Natural killer cell (primary cell): ENCODE data around the gene ALX1. TPM values are rescaled to one million over a fixed set of nuclear protein-coding genes. Genes with fewer than 3 reads are reported as not detected.

ENCODE experiments used
- ATAC-seq, 3 donors: fragments of 150-1000 bp in 2 of 3; fragments of 200-7000 bp in 1 of 3; cut with Tn5 transposase; 1 replicate in 1 of 3; 2 replicates in 2 of 3; pipeline ENCODE4 v1.10.0; 2021; ENCODE audit warnings: mild to moderate bottlenecking in 2 of 3, moderate library complexity in 2 of 3
- DNase-seq, 2 donors: peaks; one replicate each; pipeline versions ENCODE4 v3.0.0 to v3.0.0-alpha.2; 2013 to 2021; ENCODE audit warnings: mixed read lengths in 1 of 2
- H3K27ac ChIP-seq: one replicate; pipeline ENCODE4 v1.5.1; 2013; ENCODE audit warnings: mild to moderate bottlenecking, low read length
- H3K27me3 ChIP-seq: one replicate; pipeline ENCODE4 v1.6.1; 2013; ENCODE audit warnings: low read length; ENCODE audit not compliant: control insufficient read depth, insufficient read depth
- H3K36me3 ChIP-seq: one replicate; pipeline ENCODE4 v1.6.1; 2013; ENCODE audit warnings: low read length; ENCODE audit not compliant: control insufficient read depth, insufficient read depth
- H3K4me1 ChIP-seq: one replicate; pipeline ENCODE4 v1.6.1; 2013; ENCODE audit warnings: low read length; ENCODE audit not compliant: control insufficient read depth, insufficient read depth
- H3K4me3 ChIP-seq: one replicate; pipeline ENCODE4 v1.5.1; 2013; ENCODE audit warnings: low read length
- H3K9me3 ChIP-seq: one replicate; pipeline ENCODE4 v1.6.1; 2013; ENCODE audit warnings: low read length; ENCODE audit not compliant: control insufficient read depth, insufficient read depth
- H3K27ac Mint-ChIP-seq, 2 donors: one replicate each; pipeline ENCODE4 v1.8.0; 2022; ENCODE audit warnings: mild to moderate bottlenecking in 2 of 2, mixed read lengths in 2 of 2, moderate library complexity in 1 of 2
- H3K27me3 Mint-ChIP-seq, 2 donors: one replicate each; pipeline ENCODE4 v1.8.0; 2022; ENCODE audit warnings: low read depth in 2 of 2, mixed read lengths in 2 of 2
- H3K36me3 Mint-ChIP-seq: one replicate; pipeline ENCODE4 v1.8.0; 2022; ENCODE audit warnings: mixed read lengths
- H3K4me1 Mint-ChIP-seq, 2 donors: one replicate each; pipeline ENCODE4 v1.8.0; 2022; ENCODE audit warnings: mixed read lengths in 2 of 2
- H3K4me3 Mint-ChIP-seq: one replicate; pipeline ENCODE4 v1.8.0; 2022; ENCODE audit warnings: mild to moderate bottlenecking, moderate library complexity, mixed read lengths
- H3K9me3 Mint-ChIP-seq, 2 donors: one replicate each; pipeline ENCODE4 v1.8.0; 2022; ENCODE audit warnings: mixed read lengths in 2 of 2
- intact Hi-C: fragments of 100-400 bp; cut with micrococcal nuclease; formaldehyde crosslinking; loops from one replicate; pipeline ENCODE4 v1.14.2; 2022
- total RNA-seq, 4 donors: library from RNA; stranded (reverse); fragments of 120-200 nt in 1 of 4; gene quantifications; one replicate each; pipeline versions ENCODE4 v1.2.3 to v1.2.4, GENCODE V29; 2013 to 2022
- TF ChIP-seq, protein P1 (sequence below): fragments of 200-600 bp; IDR thresholded peaks from one replicate; pipeline ENCODE4 v1.8.0; 2022; ENCODE audit warnings: antibody characterized with exemption

Gene ALX1
- total RNA-seq, 3 donors from 2014 or later (not counting 1 experiment from before 2014, with no cell fraction given), result not detected

DNA sequence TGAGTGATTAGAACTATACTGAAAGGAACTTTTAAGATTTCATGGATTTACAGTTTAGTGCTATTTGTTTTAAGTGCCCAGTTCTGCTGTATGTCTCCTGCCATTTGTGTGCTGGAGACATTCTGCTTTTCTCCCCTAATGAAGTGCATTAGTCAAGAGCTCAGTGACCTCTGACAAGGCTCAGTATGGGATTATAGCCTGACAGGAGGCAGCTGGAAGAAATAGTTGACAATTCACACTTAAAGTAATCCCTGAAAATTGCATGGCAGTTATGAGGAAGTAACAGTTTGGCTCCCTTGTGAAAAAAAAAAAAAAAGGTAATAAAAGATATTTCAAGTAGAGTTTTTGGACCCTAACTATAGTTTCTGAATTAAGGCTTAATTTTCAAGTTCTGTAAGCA is 70.3 kb downstream of the ALX1 start:
- peaks cover 0 to 1% of the 10 kb centered on the region in 2 donors for H3K9me3 Mint-ChIP-seq
- no peak overlapping the region for H3K4me3 Mint-ChIP-seq
- intact Hi-C loops, result no loop called here
- TF ChIP-seq, protein P1, sequence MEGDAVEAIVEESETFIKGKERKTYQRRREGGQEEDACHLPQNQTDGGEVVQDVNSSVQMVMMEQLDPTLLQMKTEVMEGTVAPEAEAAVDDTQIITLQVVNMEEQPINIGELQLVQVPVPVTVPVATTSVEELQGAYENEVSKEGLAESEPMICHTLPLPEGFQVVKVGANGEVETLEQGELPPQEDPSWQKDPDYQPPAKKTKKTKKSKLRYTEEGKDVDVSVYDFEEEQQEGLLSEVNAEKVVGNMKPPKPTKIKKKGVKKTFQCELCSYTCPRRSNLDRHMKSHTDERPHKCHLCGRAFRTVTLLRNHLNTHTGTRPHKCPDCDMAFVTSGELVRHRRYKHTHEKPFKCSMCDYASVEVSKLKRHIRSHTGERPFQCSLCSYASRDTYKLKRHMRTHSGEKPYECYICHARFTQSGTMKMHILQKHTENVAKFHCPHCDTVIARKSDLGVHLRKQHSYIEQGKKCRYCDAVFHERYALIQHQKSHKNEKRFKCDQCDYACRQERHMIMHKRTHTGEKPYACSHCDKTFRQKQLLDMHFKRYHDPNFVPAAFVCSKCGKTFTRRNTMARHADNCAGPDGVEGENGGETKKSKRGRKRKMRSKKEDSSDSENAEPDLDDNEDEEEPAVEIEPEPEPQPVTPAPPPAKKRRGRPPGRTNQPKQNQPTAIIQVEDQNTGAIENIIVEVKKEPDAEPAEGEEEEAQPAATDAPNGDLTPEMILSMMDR, result no peak
- Histone ChIP-seq H3K27me3 (no peaks in the 10 kb centered on the region), H3K27ac (no peak overlapping the region), H3K4me1 (no peaks in the 10 kb centered on the region), H3K36me3 (no peaks in the 10 kb centered on the region), H3K9me3 (no peaks in the 10 kb centered on the region), H3K4me3 (no peak overlapping the region)
- H3K4me1 Mint-ChIP-seq, result no peaks in the 10 kb centered on the region
- DNase-seq (no peak), ATAC-seq (no peak)
- H3K36me3 Mint-ChIP-seq, result no peaks in the 10 kb centered on the region
- H3K27me3 Mint-ChIP-seq, result no peaks in the 10 kb centered on the region
- no peak overlapping the region for H3K27ac Mint-ChIP-seq

Other genes with a start within 250 kb of the ALX1 start
- gene TSPAN19, start 243.9 kb upstream of the ALX1 start, total RNA-seq, result not detected
- not detected for gene LRRIQ1, start 243.9 kb upstream of the ALX1 start, total RNA-seq